Natural killer cell (primary cell): ENCODE results near the gene OR5F1. TPM values are rescaled to one million over a fixed set of nuclear protein-coding genes. Genes with fewer than 3 reads are reported as not detected.

Experiments used
- ATAC-seq, 3 donors: fragments of 150-1000 bp in 2 of 3; fragments of 200-7000 bp in 1 of 3; cut with Tn5 transposase; 1 replicate in 1 of 3; 2 replicates in 2 of 3; pipeline ENCODE4 v1.10.0; 2021; ENCODE audit warnings: mild to moderate bottlenecking in 2 of 3, moderate library complexity in 2 of 3
- DNase-seq, 2 donors: peaks; one replicate each; pipeline versions ENCODE4 v3.0.0 to v3.0.0-alpha.2; 2013 to 2021; ENCODE audit warnings: mixed read lengths in 1 of 2
- H3K27ac ChIP-seq: one replicate; pipeline ENCODE4 v1.5.1; 2013; ENCODE audit warnings: mild to moderate bottlenecking, low read length
- H3K27me3 ChIP-seq: one replicate; pipeline ENCODE4 v1.6.1; 2013; ENCODE audit warnings: low read length; ENCODE audit not compliant: control insufficient read depth, insufficient read depth
- H3K36me3 ChIP-seq: one replicate; pipeline ENCODE4 v1.6.1; 2013; ENCODE audit warnings: low read length; ENCODE audit not compliant: control insufficient read depth, insufficient read depth
- H3K4me1 ChIP-seq: one replicate; pipeline ENCODE4 v1.6.1; 2013; ENCODE audit warnings: low read length; ENCODE audit not compliant: control insufficient read depth, insufficient read depth
- H3K4me3 ChIP-seq: one replicate; pipeline ENCODE4 v1.5.1; 2013; ENCODE audit warnings: low read length
- H3K9me3 ChIP-seq: one replicate; pipeline ENCODE4 v1.6.1; 2013; ENCODE audit warnings: low read length; ENCODE audit not compliant: control insufficient read depth, insufficient read depth
- H3K27ac Mint-ChIP-seq, 2 donors: one replicate each; pipeline ENCODE4 v1.8.0; 2022; ENCODE audit warnings: mild to moderate bottlenecking in 2 of 2, mixed read lengths in 2 of 2, moderate library complexity in 1 of 2
- H3K27me3 Mint-ChIP-seq, 2 donors: one replicate each; pipeline ENCODE4 v1.8.0; 2022; ENCODE audit warnings: low read depth in 2 of 2, mixed read lengths in 2 of 2
- H3K36me3 Mint-ChIP-seq: one replicate; pipeline ENCODE4 v1.8.0; 2022; ENCODE audit warnings: mixed read lengths
- H3K4me1 Mint-ChIP-seq, 2 donors: one replicate each; pipeline ENCODE4 v1.8.0; 2022; ENCODE audit warnings: mixed read lengths in 2 of 2
- H3K4me3 Mint-ChIP-seq: one replicate; pipeline ENCODE4 v1.8.0; 2022; ENCODE audit warnings: mild to moderate bottlenecking, moderate library complexity, mixed read lengths
- H3K9me3 Mint-ChIP-seq, 2 donors: one replicate each; pipeline ENCODE4 v1.8.0; 2022; ENCODE audit warnings: mixed read lengths in 2 of 2
- CTCF ChIP-seq: fragments of 200-600 bp; IDR thresholded peaks from one replicate; pipeline ENCODE4 v1.8.0; 2022; ENCODE audit warnings: antibody characterized with exemption
- WGBS: methylation state at CpG from one replicate; pipeline ENCODE4 v1.1.7; 2013; ENCODE audit warnings: missing lambda C conversion rate; ENCODE audit not compliant: insufficient coverage; 5-methylcytosine and 5-hydroxymethylcytosine counted together
- intact Hi-C: fragments of 100-400 bp; cut with micrococcal nuclease; formaldehyde crosslinking; loops from one replicate; pipeline ENCODE4 v1.14.2; 2022
- total RNA-seq, 4 donors: library from RNA; stranded (reverse); fragments of 120-200 nt in 1 of 4; gene quantifications; one replicate each; pipeline versions ENCODE4 v1.2.3 to v1.2.4, GENCODE V29; 2013 to 2022

Gene OR5F1
- total RNA-seq, 3 donors from 2014 or later (not counting 1 experiment from before 2014, with no cell fraction given) = not detected

- Mint-ChIP-seq H3K27me3 (no peaks in the 10 kb centered on the region), H3K4me1 (no peaks in the 10 kb centered on the region), H3K27ac (no peak overlapping the region), H3K4me3 (no peak overlapping the region), H3K36me3 (peaks cover 22% of the 10 kb centered on the region), H3K9me3 (peaks cover 18 to 27% of the 10 kb centered on the region in 2 donors)
- 87% methylated on average over 3 of the region's 3 CpGs for WGBS
- Histone ChIP-seq H3K4me3 (no peak overlapping the region), H3K27ac (no peak overlapping the region), H3K4me1 (no peaks in the 10 kb centered on the region), H3K36me3 (no peaks in the 10 kb centered on the region), H3K27me3 (no peaks in the 10 kb centered on the region), H3K9me3 (peaks cover 7% of the 10 kb centered on the region)
- intact Hi-C loops = no loop called here
- no peak for ATAC-seq
- DNase-seq = no peak
- TF ChIP-seq CTCF = no peak
These were observed 23.5 kb downstream of the OR5F1 start for GRCh38 chr11:55970935-55971334.

GRCh38 chr11:55969845-55970244 is 24.6 kb downstream of the OR5F1 start, which contains the start of gene OR10AG1:
Gene OR10AG1, minus strand, starts transcription at chr11:55969945. Its CDS starts 38 bp downstream, at chr11:55969907.
- Histone ChIP-seq H3K4me1 (no peaks in the 10 kb centered on the region), H3K27me3 (no peaks in the 10 kb centered on the region), H3K4me3 (no peak within 1 kb of the TSS), H3K36me3 (no peaks in the 10 kb centered on the region), H3K9me3 (peaks cover 7% of the 10 kb centered on the region), H3K27ac (no peak within 1 kb of the TSS)
- H3K27me3 Mint-ChIP-seq = no peaks in the 10 kb centered on the region
- H3K9me3 Mint-ChIP-seq = peaks cover 18 to 29% of the 10 kb centered on the region in 2 donors
- H3K27ac Mint-ChIP-seq = no peak within 1 kb of the TSS
- WGBS = 85% methylated on average over 2 of the region's 2 CpGs
- peaks cover 22% of the 10 kb centered on the region for H3K36me3 Mint-ChIP-seq
- no peak within 1 kb of the TSS for H3K4me3 Mint-ChIP-seq
- ATAC-seq = no peak
- no peak for DNase-seq
- no peak for TF ChIP-seq CTCF
- intact Hi-C loops = no loop called here
- no peaks in the 10 kb centered on the region for H3K4me1 Mint-ChIP-seq

- intact Hi-C loops = no loop called here
- H3K9me3 ChIP-seq = peaks cover 7% of the 10 kb centered on the region
- no peak for TF ChIP-seq CTCF
- Mint-ChIP-seq H3K4me1 (no peaks in the 10 kb centered on the region), H3K27ac (no peak overlapping the region), H3K9me3 (peaks cover 18 to 25% of the 10 kb centered on the region in 2 donors), H3K27me3 (no peaks in the 10 kb centered on the region), H3K4me3 (no peak overlapping the region), H3K36me3 (peaks cover 16% of the 10 kb centered on the region)
- ATAC-seq = no peak
- no peak overlapping the region for H3K27ac ChIP-seq
- no peaks in the 10 kb centered on the region for H3K36me3 ChIP-seq
- H3K4me3 ChIP-seq = no peak overlapping the region
- H3K27me3 ChIP-seq = no peaks in the 10 kb centered on the region
- DNase-seq = no peak
- H3K4me1 ChIP-seq = no peaks in the 10 kb centered on the region
- WGBS = 80% methylated on average over 5 of the region's 5 CpGs
These were observed 26.5 kb downstream of the OR5F1 start for GRCh38 chr11:55967914-55968313.

- Histone ChIP-seq H3K27ac (no peak overlapping the region), H3K36me3 (no peaks in the 10 kb centered on the region), H3K4me3 (no peak overlapping the region), H3K9me3 (peaks cover 7% of the 10 kb centered on the region), H3K27me3 (no peaks in the 10 kb centered on the region), H3K4me1 (no peaks in the 10 kb centered on the region)
- WGBS = 57% methylated on average over 1 of the region's 2 CpGs
- intact Hi-C loops = no loop called here
- no peak for TF ChIP-seq CTCF
- H3K9me3 Mint-ChIP-seq = peaks cover 19 to 22% of the 10 kb centered on the region in 2 donors
- ATAC-seq = no peak
- no peak overlapping the region for H3K4me3 Mint-ChIP-seq
- H3K4me1 Mint-ChIP-seq = no peaks in the 10 kb centered on the region
- H3K27me3 Mint-ChIP-seq = no peaks in the 10 kb centered on the region
- DNase-seq = no peak
- no peak overlapping the region for H3K27ac Mint-ChIP-seq
- H3K36me3 Mint-ChIP-seq = peaks cover 3% of the 10 kb centered on the region
These were observed 28.0 kb downstream of the OR5F1 start for GRCh38 chr11:55966391-55966790.
